GM21390 (cell line): ENCODE data around the gene ZNF808.
"Not testable (repeated sequence)": the region's sequence is repeated elsewhere in the genome, so short reads cannot be mapped to it uniquely, and the experiment has no call there.

Experiments
- ATAC-seq: cut with Tn5 transposase; IDR thresholded peaks from one replicate; pipeline ENCODE4 v1.9.1; 2021; ENCODE audit not compliant: unreplicated experiment

The ZNF808 gene

GRCh38 chr19:52592301-52592700 is 64.8 kb downstream of the ZNF808 start:
- ATAC-seq = no peak

GRCh38 chr19:52593441-52593840 is 66.0 kb downstream of the ZNF808 start:
- not testable (repeated sequence) for ATAC-seq

GRCh38 chr19:52599241-52599640 is 71.8 kb downstream of the ZNF808 start:
- ATAC-seq = no peak

- ATAC-seq = peak; percentile 16
Measured at GRCh38 chr19:52600639-52601024, 73.2 kb downstream of the ZNF808 start.

- ATAC-seq = peak; percentile 93
Measured at GRCh38 chr19:52601025-52601973, 73.8 kb downstream of the ZNF808 start.

- not testable (repeated sequence) for ATAC-seq
Measured at GRCh38 chr19:52601974-52602366, 74.5 kb downstream of the ZNF808 start.

- ATAC-seq = no peak
Measured at GRCh38 chr19:52602941-52603340, 75.5 kb downstream of the ZNF808 start.

GRCh38 chr19:52603558-52604207 is 76.2 kb downstream of the ZNF808 start:
- ATAC-seq = no peak
